MM.1S (cell line): Measurements from ENCODE around the gene GDI1.

ENCODE experiments used
- DNase-seq: peaks from one replicate; pipeline ENCODE4 v3.0.0-alpha.2; 2015
- H2AFZ ChIP-seq: fragments of 300-600 bp; sonication (generic); 2 replicates; pipeline ENCODE4 v1.6.0; 2016; ENCODE audit warnings: antibody characterized with exemption, low read length
- H3F3A ChIP-seq: fragments of 300-600 bp; sonication (generic); 2 replicates; pipeline ENCODE4 v1.6.1; 2016; ENCODE audit warnings: mild to moderate bottlenecking, antibody characterized with exemption, low read length, moderate library complexity, mixed read lengths; ENCODE audit not compliant: insufficient read depth
- H3K27ac ChIP-seq: fragments of 300-600 bp; sonication (generic); 2 replicates; pipeline ENCODE4 v1.5.1; 2016; ENCODE audit warnings: mild to moderate bottlenecking, low read length
- H3K27me3 ChIP-seq: fragments of 300-600 bp; sonication (generic); replicated peaks from 2 replicates; pipeline ENCODE4 v1.6.0; 2016; ENCODE audit warnings: low read length; ENCODE audit not compliant: insufficient read depth
- H3K36me3 ChIP-seq: fragments of 300-600 bp; sonication (generic); replicated peaks from 2 replicates; pipeline ENCODE4 v1.6.1; 2016; ENCODE audit warnings: mild to moderate bottlenecking, low read length, mixed read lengths; ENCODE audit not compliant: insufficient read depth
- H3K4me1 ChIP-seq: fragments of 300-600 bp; sonication (generic); 2 replicates; pipeline ENCODE4 v1.6.1; 2016; ENCODE audit warnings: low read length, mixed read lengths
- H3K4me2 ChIP-seq: fragments of 300-600 bp; sonication (generic); 2 replicates; pipeline ENCODE4 v1.6.0; 2016; ENCODE audit warnings: low read depth, low read length
- H3K4me3 ChIP-seq: fragments of 300-600 bp; sonication (generic); 2 replicates; pipeline ENCODE4 v1.5.1; 2016; ENCODE audit warnings: low read length, mixed read lengths
- H3K79me2 ChIP-seq: fragments of 300-600 bp; sonication (generic); 2 replicates; pipeline ENCODE4 v1.6.1; 2016; ENCODE audit warnings: mixed run types, low read length, mixed read lengths
- H3K9ac ChIP-seq: fragments of 300-600 bp; sonication (generic); 2 replicates; pipeline ENCODE4 v1.6.1; 2016; ENCODE audit warnings: low read length, mixed read lengths
- H3K9me2 ChIP-seq: fragments of 300-600 bp; sonication (generic); replicated peaks from 2 replicates; pipeline ENCODE4 v1.6.1; 2016; ENCODE audit warnings: mild to moderate bottlenecking, low read length, mixed read lengths; ENCODE audit not compliant: insufficient read depth
- H3K9me3 ChIP-seq: fragments of 300-600 bp; sonication (generic); replicated peaks from 2 replicates; pipeline ENCODE4 v1.6.1; 2016; ENCODE audit warnings: mild to moderate bottlenecking, low read length, mixed read lengths; ENCODE audit not compliant: insufficient read depth
- H4K20me1 ChIP-seq: fragments of 300-600 bp; sonication (generic); 2 replicates; pipeline ENCODE4 v1.6.1; 2016; ENCODE audit warnings: mild to moderate bottlenecking, low read length, moderate library complexity, mixed read lengths; ENCODE audit not compliant: insufficient read depth
- EZH2 ChIP-seq: fragments of 300-600 bp; sonication (generic); optimal IDR thresholded peaks from 2 replicates; pipeline ENCODE3; 2017; ENCODE audit warnings: low read depth, mild to moderate bottlenecking, antibody characterized with exemption, low read length, mixed read lengths
- EZH2phosphoT487 ChIP-seq: fragments of 300-600 bp; sonication (generic); IDR thresholded peaks from 2 replicates; pipeline ENCODE4 v1.6.1; 2018; ENCODE audit warnings: antibody characterized with exemption, low read length
- TF ChIP-seq, protein P1 (sequence below): fragments of 300-600 bp; sonication (generic); IDR thresholded peaks from 2 replicates; pipeline ENCODE4 v1.5.1; 2016; ENCODE audit warnings: antibody characterized with exemption, low read length, mixed read lengths

GDI1 gene

GRCh38 chrX:154445776-154446175, 8.8 kb downstream of the GDI1 start:
- Histone ChIP-seq H3K27me3 (no peaks in the 10 kb centered on the region), H3K9me2 (no peaks in the 10 kb centered on the region), H3K27ac (no peak overlapping the region), H3F3A (peaks cover 8% of the 10 kb centered on the region), H3K4me3 (no peak overlapping the region), H3K36me3 (no peaks in the 10 kb centered on the region), H3K9me3 (no peaks in the 10 kb centered on the region), H3K4me2 (no peak overlapping the region), H3K79me2 (peaks cover 20% of the 10 kb centered on the region), H4K20me1 (no peaks in the 10 kb centered on the region), H2AFZ (no peak overlapping the region), H3K4me1 (no peaks in the 10 kb centered on the region), H3K9ac (no peak overlapping the region)
- no peak for DNase-seq
- TF ChIP-seq EZH2 (no peak), EZH2phosphoT487 (no peak)
- TF ChIP-seq, protein P1, sequence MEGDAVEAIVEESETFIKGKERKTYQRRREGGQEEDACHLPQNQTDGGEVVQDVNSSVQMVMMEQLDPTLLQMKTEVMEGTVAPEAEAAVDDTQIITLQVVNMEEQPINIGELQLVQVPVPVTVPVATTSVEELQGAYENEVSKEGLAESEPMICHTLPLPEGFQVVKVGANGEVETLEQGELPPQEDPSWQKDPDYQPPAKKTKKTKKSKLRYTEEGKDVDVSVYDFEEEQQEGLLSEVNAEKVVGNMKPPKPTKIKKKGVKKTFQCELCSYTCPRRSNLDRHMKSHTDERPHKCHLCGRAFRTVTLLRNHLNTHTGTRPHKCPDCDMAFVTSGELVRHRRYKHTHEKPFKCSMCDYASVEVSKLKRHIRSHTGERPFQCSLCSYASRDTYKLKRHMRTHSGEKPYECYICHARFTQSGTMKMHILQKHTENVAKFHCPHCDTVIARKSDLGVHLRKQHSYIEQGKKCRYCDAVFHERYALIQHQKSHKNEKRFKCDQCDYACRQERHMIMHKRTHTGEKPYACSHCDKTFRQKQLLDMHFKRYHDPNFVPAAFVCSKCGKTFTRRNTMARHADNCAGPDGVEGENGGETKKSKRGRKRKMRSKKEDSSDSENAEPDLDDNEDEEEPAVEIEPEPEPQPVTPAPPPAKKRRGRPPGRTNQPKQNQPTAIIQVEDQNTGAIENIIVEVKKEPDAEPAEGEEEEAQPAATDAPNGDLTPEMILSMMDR, result no peak

GRCh38 chrX:154446430-154446829, 9.5 kb downstream of the GDI1 start:
- H3K27ac ChIP-seq, result no peak overlapping the region
- H3K79me2 ChIP-seq, result peaks cover 20% of the 10 kb centered on the region
- no peaks in the 10 kb centered on the region for H4K20me1 ChIP-seq
- H3K36me3 ChIP-seq, result no peaks in the 10 kb centered on the region
- no peaks in the 10 kb centered on the region for H3K27me3 ChIP-seq
- peaks cover 8% of the 10 kb centered on the region for H3F3A ChIP-seq
- no peaks in the 10 kb centered on the region for H3K9me3 ChIP-seq
- no peak for DNase-seq
- H3K9ac ChIP-seq, result no peak overlapping the region
- H2AFZ ChIP-seq, result no peak overlapping the region
- no peaks in the 10 kb centered on the region for H3K9me2 ChIP-seq
- no peak overlapping the region for H3K4me3 ChIP-seq
- no peaks in the 10 kb centered on the region for H3K4me1 ChIP-seq
- no peak overlapping the region for H3K4me2 ChIP-seq
- TF ChIP-seq EZH2 (no peak), EZH2phosphoT487 (no peak)
- TF ChIP-seq, protein P1, result no peak

- peaks cover 20% of the 10 kb centered on the region for H3K79me2 ChIP-seq
- H3F3A ChIP-seq, result peaks cover 2% of the 10 kb centered on the region
- TF ChIP-seq, protein P1, result no peak
- TF ChIP-seq EZH2phosphoT487, result no peak
- TF ChIP-seq EZH2, result no peak
- no peak overlapping the region for H3K9ac ChIP-seq
- H3K9me3 ChIP-seq, result no peaks in the 10 kb centered on the region
- H4K20me1 ChIP-seq, result no peaks in the 10 kb centered on the region
- H3K4me2 ChIP-seq, result no peak overlapping the region
- no peak overlapping the region for H3K27ac ChIP-seq
- no peak for DNase-seq
- H3K36me3 ChIP-seq, result no peaks in the 10 kb centered on the region
- H3K9me2 ChIP-seq, result no peaks in the 10 kb centered on the region
- no peak overlapping the region for H3K4me3 ChIP-seq
- H3K27me3 ChIP-seq, result no peaks in the 10 kb centered on the region
- no peak overlapping the region for H2AFZ ChIP-seq
- no peaks in the 10 kb centered on the region for H3K4me1 ChIP-seq
Observed at GRCh38 chrX:154448484-154448883, 11.5 kb downstream of the GDI1 start.
